Medulla oblongata (tissue), 1 donor: Measurements from ENCODE around the gene UTY.
A peak's percentile ranks its signal among the peaks of the same experiment; 100 is the strongest.

ENCODE experiments used
- DNase-seq: peaks from one replicate; pipeline ENCODE4 v3.0.0-alpha.2; 2015; ENCODE audit errors: extremely low spot score

Gene UTY

DNA sequence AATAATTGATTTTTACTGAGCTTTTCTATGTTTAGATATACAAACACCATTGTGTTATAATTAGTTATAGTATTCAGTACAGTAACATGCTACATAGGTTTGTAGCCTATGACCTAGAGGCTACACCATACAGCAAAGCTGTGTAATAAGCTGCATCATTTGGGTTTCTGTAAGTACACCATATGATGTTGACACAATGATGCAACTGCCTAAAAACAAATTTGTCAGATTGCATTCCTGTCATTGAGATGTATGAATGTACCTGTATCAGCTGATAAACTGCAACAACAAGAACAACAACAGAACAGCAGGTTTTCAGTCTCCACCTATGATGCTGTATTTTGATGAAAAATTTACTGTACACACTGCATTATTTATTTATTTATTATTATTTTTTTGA is 64.3 kb downstream of the UTY start:
- no peak for DNase-seq

DNA sequence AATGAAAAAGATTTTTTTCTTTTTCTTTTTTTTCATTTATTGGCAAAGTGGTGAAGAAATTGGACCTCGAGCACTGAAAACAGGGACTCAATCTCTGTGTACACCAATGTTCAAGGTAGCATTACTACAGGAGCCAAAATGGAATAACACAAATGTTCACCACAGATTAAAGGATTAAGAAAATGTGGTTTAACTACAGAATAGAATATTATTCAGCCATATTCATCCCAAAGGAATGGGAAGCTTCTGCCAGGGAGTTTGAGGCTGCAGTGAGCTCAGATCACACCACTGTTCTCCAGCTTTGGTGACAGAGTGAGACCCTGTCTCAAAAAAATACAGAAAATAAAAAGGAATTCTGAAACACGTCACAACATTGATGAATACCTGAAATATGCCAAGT is 81.0 kb downstream of the UTY start:
- DNase-seq: no peak

DNA sequence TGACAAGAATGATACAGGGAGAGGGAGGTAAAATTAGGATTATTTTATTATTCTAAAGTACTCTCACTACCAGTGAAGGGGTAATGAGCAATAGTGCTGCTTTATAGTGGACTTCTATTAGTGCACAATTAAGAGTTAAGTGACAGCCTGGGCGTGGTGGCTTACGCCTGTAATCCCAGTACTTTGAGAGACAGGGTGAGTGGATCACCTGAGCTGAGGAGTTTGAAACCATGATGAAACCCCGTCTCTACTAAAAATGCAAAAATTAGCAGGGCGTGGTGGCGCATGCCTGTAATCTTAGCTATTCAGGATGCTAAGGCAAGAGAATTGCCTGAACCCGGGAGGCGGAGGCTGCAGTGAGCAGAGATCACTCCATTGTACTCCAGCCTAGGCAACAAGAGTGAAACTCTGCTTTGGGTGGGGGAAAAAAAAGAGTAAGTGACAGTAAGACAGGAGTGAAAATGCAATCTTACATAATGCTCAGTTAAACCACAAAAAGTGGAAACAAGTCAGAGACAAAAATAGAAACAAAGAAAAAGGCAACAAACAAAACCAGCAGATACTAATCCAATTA is 98.6 kb downstream of the UTY start:
- DNase-seq: no peak

- DNase-seq: no peak
Observed at GRCh38 chrY:13370868-13371800, 108.7 kb downstream of the UTY start.

GRCh38 chrY:13370245-13370644 is 109.6 kb downstream of the UTY start:
- DNase-seq: no peak

DNA sequence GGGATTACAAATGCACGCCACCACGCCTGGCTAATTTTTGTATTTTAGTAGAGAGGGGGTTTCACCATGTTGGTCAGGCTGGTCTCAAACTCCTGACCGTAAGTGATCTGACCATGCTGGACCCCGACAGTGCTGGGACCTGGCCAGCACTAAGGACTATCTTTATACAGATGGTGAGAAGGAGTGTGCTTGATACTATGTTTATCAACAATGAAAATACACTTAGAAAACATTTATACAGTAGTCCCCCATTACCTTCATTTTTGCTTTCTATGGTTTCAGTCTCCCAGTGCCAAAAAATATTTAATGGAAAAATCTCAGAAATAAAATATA is 111.4 kb downstream of the UTY start:
- no peak for DNase-seq

DNA sequence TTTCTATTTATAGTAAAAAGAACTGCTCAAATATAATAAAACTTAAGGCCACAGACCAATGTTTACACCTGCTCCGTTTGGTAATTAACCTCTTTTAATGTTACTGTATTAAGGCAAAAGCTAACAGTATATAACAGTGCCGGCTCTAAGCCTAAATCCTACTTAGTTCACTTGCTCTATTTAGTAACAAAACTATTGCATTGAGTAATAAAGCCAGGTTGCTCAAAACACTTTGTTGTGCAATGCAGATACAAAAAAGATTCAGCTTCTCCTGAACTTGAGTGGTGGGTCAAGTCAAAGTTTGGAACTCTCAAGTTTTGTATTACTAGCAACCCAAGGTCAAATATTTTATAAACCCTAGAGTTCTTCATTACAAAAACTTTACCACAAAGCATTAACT is 116.2 kb downstream of the UTY start:
- no peak for DNase-seq

DNA sequence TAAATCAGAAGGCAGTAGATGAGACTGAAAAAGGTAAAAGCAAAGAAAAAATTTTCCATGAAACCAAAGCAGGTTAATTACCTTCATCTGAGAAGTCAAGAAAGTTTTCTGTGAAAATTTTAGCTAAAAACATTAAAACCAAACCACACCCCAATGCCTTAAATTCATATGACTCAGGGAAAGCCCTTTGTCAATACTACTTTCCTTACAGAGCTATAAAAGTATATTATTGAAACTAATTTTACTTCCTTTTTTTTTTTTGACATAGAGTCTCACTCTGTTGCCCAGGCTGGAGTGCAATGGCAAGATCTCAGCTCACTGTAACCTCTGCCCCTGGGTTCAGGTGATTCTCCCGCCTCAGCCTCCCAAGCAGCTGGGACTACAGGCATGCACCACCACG is 117.2 kb downstream of the UTY start:
- no peak for DNase-seq

DNA sequence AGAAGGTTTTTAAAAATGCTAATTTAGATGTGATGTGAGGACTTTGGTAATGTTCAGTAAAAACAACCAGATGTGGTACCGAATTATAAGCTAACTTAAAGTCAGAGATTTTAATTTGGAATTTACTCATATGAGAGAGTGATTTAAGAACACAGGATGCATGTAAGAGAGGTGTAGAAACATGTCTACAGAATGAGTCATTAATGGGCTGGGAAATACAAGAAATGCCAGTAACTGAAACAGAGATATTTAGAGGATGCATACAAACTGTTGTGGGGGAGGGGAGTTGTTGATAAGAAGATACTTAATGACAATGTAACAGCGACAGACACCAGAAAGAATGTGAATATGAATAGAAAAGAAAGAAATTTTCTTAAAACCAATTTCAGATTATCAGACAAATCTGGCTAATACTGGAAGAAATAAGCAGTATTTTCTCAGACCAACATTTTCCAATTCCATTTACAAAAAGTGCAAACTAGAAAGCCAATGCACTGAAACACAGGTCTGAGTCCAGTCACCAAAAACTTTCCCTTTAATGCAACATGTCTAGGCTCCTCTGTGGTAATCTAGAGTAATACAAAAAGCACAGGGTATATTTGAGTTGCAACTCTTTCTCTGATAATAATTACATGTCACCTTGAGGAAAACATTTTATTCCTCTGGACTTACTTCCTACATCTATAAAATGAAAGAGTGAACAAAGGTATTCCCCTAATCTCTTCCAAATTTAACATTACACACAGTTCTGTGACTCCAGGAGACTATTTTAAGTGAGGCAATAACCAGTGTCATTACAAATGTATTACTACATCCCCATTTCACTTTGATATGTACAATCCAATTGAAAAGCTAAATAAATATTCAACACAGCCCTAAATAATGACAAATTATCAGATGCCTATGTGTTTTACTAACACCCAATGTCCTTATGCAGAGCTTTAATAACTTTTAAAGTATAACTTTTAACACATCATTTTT is 117.9 kb downstream of the UTY start:
- DNase-seq: no peak

GRCh38 chrY:13351443-13351842 is 128.4 kb downstream of the UTY start:
- DNase-seq: no peak

- DNase-seq: no peak
Observed at GRCh38 chrY:13347106-13347505, 132.7 kb downstream of the UTY start.

DNA sequence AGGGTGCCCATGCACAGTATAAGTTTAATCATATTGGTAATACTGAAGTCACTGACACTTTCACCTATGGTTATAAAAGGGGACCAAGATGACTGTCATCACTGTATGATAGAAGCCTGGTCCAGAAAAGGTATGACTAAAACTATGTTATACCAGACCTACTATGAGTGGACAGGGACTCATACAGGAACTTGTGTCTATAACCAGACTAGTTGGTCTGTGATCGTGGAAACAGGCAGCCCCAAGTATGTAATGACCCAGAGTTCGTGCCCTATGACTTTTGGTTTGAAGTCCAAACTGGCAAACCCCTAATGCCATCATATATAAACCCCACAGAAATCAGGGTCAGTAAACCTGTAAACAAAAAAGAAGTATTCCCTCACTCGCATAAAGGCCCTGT is 134.3 kb downstream of the UTY start:
- DNase-seq: no peak

GRCh38 chrY:13343307-13343946 is 136.4 kb downstream of the UTY start:
- DNase-seq: peak; percentile 52

- DNase-seq: peak; percentile 82
Observed at GRCh38 chrY:13339939-13340338, 139.9 kb downstream of the UTY start.

DNA sequence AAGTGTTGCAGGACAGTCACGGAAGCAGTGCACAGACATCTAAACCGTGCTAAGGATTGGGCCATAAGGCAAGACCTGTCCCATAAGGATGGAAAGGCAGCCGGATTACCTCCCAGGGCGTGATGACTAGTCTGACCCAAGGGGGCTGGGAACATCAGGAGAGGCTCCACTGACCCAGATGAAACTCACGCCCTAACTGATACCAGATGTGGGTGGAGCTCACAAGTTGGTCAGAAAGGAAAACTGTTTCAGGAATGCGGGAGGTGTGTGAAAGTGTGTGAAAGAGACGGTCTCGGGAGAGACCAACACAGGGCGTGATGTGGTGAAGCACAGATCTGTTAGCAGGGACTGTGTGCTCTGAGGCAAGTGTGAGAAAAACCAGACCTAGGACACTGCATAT is 140.5 kb downstream of the UTY start:
- DNase-seq: no peak

DNA sequence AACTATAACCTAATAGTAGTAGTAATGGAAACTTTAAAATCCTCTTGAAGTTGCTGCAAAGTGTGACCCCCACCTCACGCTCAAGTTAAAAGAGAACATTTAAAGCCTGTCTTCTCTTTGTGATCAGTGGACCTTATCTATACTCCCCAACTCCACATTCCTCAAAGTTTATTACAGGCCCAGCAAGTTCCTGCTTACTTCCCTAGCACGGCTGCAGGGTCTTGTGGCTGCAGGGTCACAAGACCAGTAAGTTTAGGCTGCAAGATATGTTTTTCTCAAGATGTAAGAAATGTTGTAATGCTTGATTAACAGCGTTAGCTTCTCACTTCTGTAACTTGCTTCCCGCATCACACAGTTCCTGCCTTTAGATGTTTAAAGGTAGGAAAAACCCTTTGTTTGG is 141.1 kb downstream of the UTY start:
- DNase-seq: peak; percentile 6

DNA sequence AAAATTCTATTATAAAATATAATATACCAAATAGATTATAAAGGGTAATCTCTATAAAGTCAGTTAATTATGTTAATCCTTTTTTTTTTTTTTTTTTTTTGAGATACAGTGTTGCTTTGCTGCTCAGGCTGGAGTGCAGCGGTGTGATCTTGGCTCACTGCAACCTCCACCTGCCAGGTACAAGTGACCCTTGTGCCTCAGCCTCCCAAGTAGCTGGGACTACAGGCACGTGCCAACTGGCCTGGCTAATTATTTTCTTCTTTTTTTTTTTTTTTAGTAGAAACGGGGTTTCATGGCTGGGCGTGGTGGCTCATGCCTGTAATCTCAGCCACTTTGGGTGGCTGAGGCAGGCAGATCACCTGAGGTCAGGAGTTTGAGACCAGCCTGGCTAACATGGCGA is 141.9 kb downstream of the UTY start:
- DNase-seq: no peak

- DNase-seq: no peak
Observed at GRCh38 chrY:13333791-13334190, 146.0 kb downstream of the UTY start.

DNA sequence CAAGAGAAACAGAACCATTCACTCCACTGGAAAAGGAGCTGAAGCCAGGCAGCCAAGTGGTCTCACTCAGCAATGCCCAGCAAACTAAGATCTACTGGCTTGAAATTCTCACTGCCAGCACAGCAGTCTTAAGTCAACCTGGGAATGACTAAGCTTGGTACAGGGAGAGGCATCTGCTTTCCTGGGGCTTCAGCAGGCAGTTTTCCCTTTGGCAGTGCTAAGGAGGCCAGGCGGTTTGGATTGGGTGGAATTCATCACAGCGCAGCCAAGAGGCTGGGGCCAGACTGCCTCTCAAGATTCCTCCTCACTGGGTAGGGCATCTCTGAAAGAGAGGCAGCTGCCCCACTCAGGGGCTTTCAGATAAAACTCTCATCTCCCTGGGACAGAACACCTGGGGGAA is 149.2 kb downstream of the UTY start:
- no peak for DNase-seq

DNA sequence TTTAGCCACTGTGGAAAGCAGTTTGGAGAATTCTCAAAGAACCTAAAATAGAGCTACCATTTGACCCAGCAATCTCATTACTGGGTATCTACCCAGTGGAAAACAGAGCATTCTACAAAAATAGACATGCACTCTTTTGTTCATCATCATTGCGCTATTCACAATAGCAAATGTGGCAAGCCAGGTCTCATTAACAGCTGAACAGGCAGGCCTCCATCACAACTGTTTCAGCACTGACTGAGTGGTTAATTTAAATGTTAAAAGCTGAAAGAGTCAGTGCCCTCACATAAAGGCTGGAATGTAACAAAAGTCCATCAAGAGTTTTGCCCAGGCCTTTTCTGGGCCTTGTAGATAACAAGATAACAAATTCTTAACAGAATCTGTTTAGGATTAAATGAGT is 166.9 kb downstream of the UTY start:
- DNase-seq: no peak

DNA sequence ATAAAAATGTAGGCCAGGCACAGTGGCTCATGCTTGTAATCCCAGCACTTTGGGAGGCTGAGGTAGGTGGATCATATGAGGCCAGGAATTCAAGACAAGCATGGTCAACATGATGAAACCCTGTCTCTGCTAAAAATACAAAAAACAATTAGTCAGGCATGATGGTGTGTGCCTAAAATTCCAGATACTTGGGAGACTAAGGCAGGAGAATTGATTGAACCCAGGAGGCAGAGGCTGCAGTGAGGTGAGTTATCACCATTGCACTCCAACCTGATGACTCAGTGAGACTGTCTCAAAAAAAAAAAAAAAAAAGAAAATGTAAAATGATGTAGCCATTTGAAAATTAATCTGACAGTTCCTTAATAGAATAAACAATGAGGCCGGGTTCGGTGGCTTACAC is 171.9 kb downstream of the UTY start:
- no peak for DNase-seq

DNA sequence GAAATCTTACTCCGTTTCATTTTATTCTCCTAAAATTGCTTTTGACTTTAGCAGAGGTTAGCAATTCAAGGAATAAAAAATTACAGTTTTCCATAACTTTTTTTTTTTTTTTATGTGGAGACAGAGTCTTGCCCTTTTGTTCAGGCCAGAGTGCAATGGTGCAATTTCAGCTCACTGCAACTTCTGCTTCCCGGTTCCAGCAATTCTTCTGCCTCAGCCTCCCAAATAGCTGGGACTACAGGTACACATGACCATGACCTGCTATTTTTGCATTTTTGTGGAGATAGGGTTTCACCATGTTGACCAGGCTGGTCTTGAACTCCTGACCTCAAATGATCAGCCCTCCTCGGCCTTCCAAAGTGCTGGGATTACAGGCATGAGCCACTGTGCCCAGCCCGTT is 179.0 kb downstream of the UTY start:
- DNase-seq: no peak
